GM23338 (cell line): ENCODE results near the gene RRAS. TPM values are rescaled to one million over a fixed set of nuclear protein-coding genes. Genes with fewer than 3 reads are reported as not detected.

Experiments
- ATAC-seq: fragments of 200-7000 bp; cut with Tn5 transposase; 3 replicates; pipeline ENCODE4 v1.9.1; 2020
- DNase-seq: peaks from one replicate; pipeline ENCODE4 v3.0.0-alpha.2; 2015; ENCODE audit warnings: low spot score
- H2AFZ ChIP-seq: fragments of 200-600 bp; sonication (generic); 2 replicates; pipeline ENCODE4 v1.8.0; 2016; ENCODE audit warnings: antibody characterized with exemption, mild to moderate bottlenecking, moderate library complexity
- H3F3A ChIP-seq: fragments of 200-600 bp; sonication (generic); replicated peaks from 2 replicates; pipeline ENCODE4 v1.8.0; 2017; ENCODE audit warnings: antibody characterized with exemption, mixed run types, low read depth
- H3K27ac ChIP-seq: fragments of 200-600 bp; sonication (generic); 2 replicates; pipeline ENCODE4 v1.6.1; 2016; ENCODE audit warnings: low read depth
- H3K27me3 ChIP-seq: fragments of 200-600 bp; sonication (generic); 2 replicates; pipeline ENCODE4 v1.8.0; 2016; ENCODE audit warnings: mild to moderate bottlenecking, mixed run types, moderate library complexity; ENCODE audit not compliant: insufficient read depth
- H3K36me3 ChIP-seq: fragments of 200-600 bp; sonication (generic); 2 replicates; pipeline ENCODE4 v1.8.0; 2016; ENCODE audit warnings: mild to moderate bottlenecking; ENCODE audit not compliant: insufficient read depth
- H3K4me1 ChIP-seq: fragments of 200-600 bp; sonication (generic); 2 replicates; pipeline ENCODE4 v1.8.0; 2016; ENCODE audit warnings: mild to moderate bottlenecking, moderate library complexity; ENCODE audit not compliant: insufficient read depth
- H3K4me2 ChIP-seq: fragments of 200-600 bp; sonication (generic); 2 replicates; pipeline ENCODE4 v1.7.1; 2017; ENCODE audit warnings: mixed run types
- H3K4me3 ChIP-seq: fragments of 200-600 bp; sonication (generic); 2 replicates; pipeline ENCODE4 v1.6.1; 2016; ENCODE audit warnings: mixed run types
- H3K79me2 ChIP-seq: fragments of 200-600 bp; sonication (generic); replicated peaks from 2 replicates; pipeline ENCODE4 v1.8.0; 2017; ENCODE audit warnings: mild to moderate bottlenecking; ENCODE audit not compliant: insufficient read depth
- H3K9me2 ChIP-seq: fragments of 200-600 bp; sonication (generic); 2 replicates; pipeline ENCODE4 v1.8.0; 2017; ENCODE audit not compliant: insufficient read depth
- H4K20me1 ChIP-seq: fragments of 200-600 bp; sonication (generic); replicated peaks from 2 replicates; pipeline ENCODE4 v1.8.0; 2017; ENCODE audit warnings: mild to moderate bottlenecking; ENCODE audit not compliant: insufficient read depth
- H3K27ac Mint-ChIP-seq: 2 replicates; pipeline ENCODE4 v1.8.0; 2020; ENCODE audit warnings: inconsistent platforms, mild to moderate bottlenecking, moderate library complexity, mixed read lengths
- H3K27me3 Mint-ChIP-seq: 3 replicates; pipeline ENCODE4 v1.8.0; 2022; ENCODE audit warnings: low read depth, mild to moderate bottlenecking, moderate library complexity, mixed read lengths, inconsistent platforms; ENCODE audit not compliant: insufficient read depth, poor library complexity
- H3K36me3 Mint-ChIP-seq: 3 replicates; pipeline ENCODE4 v1.8.0; 2021; ENCODE audit warnings: low read depth, mild to moderate bottlenecking, inconsistent platforms, moderate library complexity, mixed read lengths
- H3K4me1 Mint-ChIP-seq: 3 replicates; pipeline ENCODE4 v1.8.0; 2020; ENCODE audit warnings: mild to moderate bottlenecking, inconsistent platforms, mixed read lengths
- H3K4me3 Mint-ChIP-seq: 3 replicates; pipeline ENCODE4 v1.8.0; 2021; ENCODE audit warnings: moderate library complexity, mild to moderate bottlenecking, inconsistent platforms, mixed read lengths
- H3K9me3 Mint-ChIP-seq: 3 replicates; pipeline ENCODE4 v1.8.0; 2020; ENCODE audit warnings: moderate library complexity, mild to moderate bottlenecking, inconsistent platforms, mixed read lengths
- CREB1 ChIP-seq: fragments of 250-450 bp; sonication (Bioruptor Pico); IDR thresholded peaks from 2 replicates; pipeline ENCODE4 v1.5.0; 2020; ENCODE audit warnings: low read depth, mild to moderate bottlenecking, moderate library complexity
- CTCF ChIP-seq, 2 experiments: fragments of 200-600 bp in 1 of 2; sonication (generic) in 1 of 2; conservative IDR thresholded peaks; 2 replicates each; pipeline versions ENCODE4 v1.5.1 to v1.6.1; 2016 to 2017; ENCODE audit warnings: antibody characterized with exemption in 2 of 2, low read depth in 2 of 2, mild to moderate bottlenecking in 2 of 2, moderate library complexity in 1 of 2
- EZH2 ChIP-seq: fragments of 200-600 bp; sonication (generic); IDR thresholded peaks from one replicate; pipeline ENCODE4 v1.8.0; 2017; ENCODE audit warnings: antibody characterized with exemption, mild to moderate bottlenecking, low read depth; ENCODE audit not compliant: unreplicated experiment
- EZH2phosphoT487 ChIP-seq: fragments of 200-600 bp; sonication (generic); IDR thresholded peaks from one replicate; pipeline ENCODE4 v1.8.1; 2018; ENCODE audit warnings: antibody characterized with exemption; ENCODE audit not compliant: unreplicated experiment
- JUNB ChIP-seq: IDR thresholded peaks from one replicate; pipeline ENCODE4 v1.6.1; 2016; ENCODE audit warnings: antibody characterized with exemption; ENCODE audit not compliant: unreplicated experiment
- NANOG ChIP-seq: IDR thresholded peaks from 2 replicates; pipeline ENCODE4 v1.6.1; 2016; ENCODE audit warnings: antibody characterized with exemption, borderline replicate concordance
- POLR2AphosphoS5 ChIP-seq: IDR thresholded peaks from 2 replicates; pipeline ENCODE4 v1.6.1; 2016; ENCODE audit warnings: antibody characterized with exemption, low read depth
- STAT1 ChIP-seq: IDR thresholded peaks from one replicate; pipeline ENCODE4 v1.6.1; 2016; ENCODE audit warnings: antibody characterized with exemption; ENCODE audit not compliant: unreplicated experiment
- ZNF114 ChIP-seq: fragments of 250-450 bp; sonication (Bioruptor Pico); IDR thresholded peaks from 2 replicates; pipeline ENCODE4 v1.5.0; 2020; ENCODE audit warnings: mild to moderate bottlenecking, moderate library complexity
- ZNF462 ChIP-seq: fragments of 250-450 bp; sonication (Bioruptor Pico); IDR thresholded peaks from 2 replicates; pipeline ENCODE4 v1.5.0; 2020; ENCODE audit warnings: mild to moderate bottlenecking, moderate library complexity
- polyA plus RNA-seq: library from polyadenylated mRNA; unstranded; fragments of >200 nt; fragmentation: Nextera tagmentation; extraction: Ambion mirVana; gene quantifications from 2 replicates; pipeline ENCODE4 v1.2.1, GENCODE V29; 2016
- total RNA-seq: library from RNA; depleted of rRNA; stranded (reverse); fragments of >200 nt; shearing (Covaris generic); gene quantifications from 2 replicates; pipeline ENCODE4 v1.2.3, GENCODE V29; 2014
- TF ChIP-seq, protein P1 (sequence below): IDR thresholded peaks from one replicate; pipeline ENCODE4 v1.6.1; 2018; ENCODE audit warnings: antibody characterized with exemption; ENCODE audit not compliant: unreplicated experiment

Gene RRAS
- total and polyA plus RNA-seq, 2 experiments from 2014 or later: 9.3 to 30.0 TPM

DNA sequence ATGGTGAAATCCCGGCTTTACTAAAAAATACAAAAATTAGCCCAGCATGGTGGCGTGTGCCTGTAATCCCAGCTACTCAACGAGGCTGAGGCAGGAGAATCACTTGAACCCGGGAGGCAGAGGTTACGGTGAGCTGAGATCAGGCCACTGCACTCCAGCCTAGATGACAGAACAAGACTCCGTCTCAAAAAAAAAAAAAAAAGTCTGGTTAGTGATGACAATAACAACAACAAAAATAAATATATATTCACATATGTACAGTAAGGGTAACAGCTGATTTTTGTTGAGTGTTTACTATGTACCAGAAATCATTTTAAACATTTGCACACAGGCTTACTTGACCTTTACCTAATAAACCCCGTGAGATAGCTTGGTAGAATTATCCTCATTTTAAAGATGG lies 23.0 kb downstream of the RRAS start:
- Histone ChIP-seq H4K20me1 (peaks cover 54% of the 10 kb centered on the region), H3K4me1 (no peaks in the 10 kb centered on the region; the same call in 1 of the 2 replicates), H3K27me3 (no peaks in the 10 kb centered on the region), H3K4me3 (no peak overlapping the region), H3F3A (peaks cover 16% of the 10 kb centered on the region; the same call in 1 of the 2 replicates), H3K27ac (no peak overlapping the region), H2AFZ (no peak overlapping the region), H3K79me2 (peaks cover 29% of the 10 kb centered on the region), H3K9me2 (no peaks in the 10 kb centered on the region), H3K4me2 (no peak overlapping the region), H3K36me3 (peaks cover 22% of the 10 kb centered on the region)
- H3K27ac Mint-ChIP-seq: no peak overlapping the region
- H3K27me3 Mint-ChIP-seq: peaks cover 13% of the 10 kb centered on the region
- H3K4me3 Mint-ChIP-seq: no peak overlapping the region
- H3K36me3 Mint-ChIP-seq: peaks cover 81% of the 10 kb centered on the region
- ATAC-seq (no peak), DNase-seq (no peak)
- no peaks in the 10 kb centered on the region for H3K4me1 Mint-ChIP-seq
- no peak for TF ChIP-seq EZH2phosphoT487
- no peaks in the 10 kb centered on the region for H3K9me3 Mint-ChIP-seq

DNA sequence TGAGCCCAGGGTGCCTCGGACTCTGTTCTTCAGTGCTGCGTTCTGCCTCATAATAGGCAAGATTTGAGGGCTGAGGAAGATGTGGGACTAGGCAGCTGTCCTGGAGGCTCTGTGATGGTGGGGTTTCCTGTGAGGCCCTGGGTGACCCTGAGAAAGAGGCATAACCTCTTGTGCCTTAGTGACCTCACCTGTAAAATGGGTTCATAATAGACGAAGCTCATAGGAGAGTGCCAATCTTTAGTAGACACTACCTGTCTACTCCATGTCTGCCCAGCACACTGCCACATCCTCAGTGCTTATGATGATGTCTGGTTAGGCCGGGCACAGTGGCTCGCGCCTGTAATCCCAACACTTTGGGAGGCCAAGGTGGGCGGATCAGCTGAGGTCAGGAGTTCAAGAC lies 23.4 kb downstream of the RRAS start:
- H3K4me1 Mint-ChIP-seq: no peaks in the 10 kb centered on the region
- Histone ChIP-seq H3K79me2 (peaks cover 29% of the 10 kb centered on the region), H3F3A (peaks cover 12% of the 10 kb centered on the region; the same call in 1 of the 2 replicates), H3K36me3 (peaks cover 22% of the 10 kb centered on the region), H2AFZ (no peak overlapping the region), H3K4me2 (no peak overlapping the region), H3K4me3 (no peak overlapping the region), H3K27me3 (no peaks in the 10 kb centered on the region), H4K20me1 (peaks cover 53% of the 10 kb centered on the region), H3K27ac (no peak overlapping the region), H3K4me1 (no peaks in the 10 kb centered on the region; the same call in 1 of the 2 replicates), H3K9me2 (no peaks in the 10 kb centered on the region)
- ATAC-seq (no peak), DNase-seq (no peak)
- no peak overlapping the region for H3K27ac Mint-ChIP-seq
- H3K27me3 Mint-ChIP-seq: peaks cover 10% of the 10 kb centered on the region
- H3K36me3 Mint-ChIP-seq: peaks cover 77% of the 10 kb centered on the region
- H3K4me3 Mint-ChIP-seq: no peak overlapping the region
- no peaks in the 10 kb centered on the region for H3K9me3 Mint-ChIP-seq
- TF ChIP-seq CTCF (conservative IDR thresholded peaks at IDR 0.05; ENCODE audit: low read depth in 2 of 2) (no peak), NANOG (no peak), STAT1 (no peak), CREB1 (CRISPR knock-in tag) (no peak), EZH2 (no peak), ZNF462 (CRISPR knock-in tag) (no peak), EZH2phosphoT487 (no peak), ZNF114 (CRISPR knock-in tag) (no peak), POLR2AphosphoS5 (no peak), JUNB (no peak)
- TF ChIP-seq, protein P1, sequence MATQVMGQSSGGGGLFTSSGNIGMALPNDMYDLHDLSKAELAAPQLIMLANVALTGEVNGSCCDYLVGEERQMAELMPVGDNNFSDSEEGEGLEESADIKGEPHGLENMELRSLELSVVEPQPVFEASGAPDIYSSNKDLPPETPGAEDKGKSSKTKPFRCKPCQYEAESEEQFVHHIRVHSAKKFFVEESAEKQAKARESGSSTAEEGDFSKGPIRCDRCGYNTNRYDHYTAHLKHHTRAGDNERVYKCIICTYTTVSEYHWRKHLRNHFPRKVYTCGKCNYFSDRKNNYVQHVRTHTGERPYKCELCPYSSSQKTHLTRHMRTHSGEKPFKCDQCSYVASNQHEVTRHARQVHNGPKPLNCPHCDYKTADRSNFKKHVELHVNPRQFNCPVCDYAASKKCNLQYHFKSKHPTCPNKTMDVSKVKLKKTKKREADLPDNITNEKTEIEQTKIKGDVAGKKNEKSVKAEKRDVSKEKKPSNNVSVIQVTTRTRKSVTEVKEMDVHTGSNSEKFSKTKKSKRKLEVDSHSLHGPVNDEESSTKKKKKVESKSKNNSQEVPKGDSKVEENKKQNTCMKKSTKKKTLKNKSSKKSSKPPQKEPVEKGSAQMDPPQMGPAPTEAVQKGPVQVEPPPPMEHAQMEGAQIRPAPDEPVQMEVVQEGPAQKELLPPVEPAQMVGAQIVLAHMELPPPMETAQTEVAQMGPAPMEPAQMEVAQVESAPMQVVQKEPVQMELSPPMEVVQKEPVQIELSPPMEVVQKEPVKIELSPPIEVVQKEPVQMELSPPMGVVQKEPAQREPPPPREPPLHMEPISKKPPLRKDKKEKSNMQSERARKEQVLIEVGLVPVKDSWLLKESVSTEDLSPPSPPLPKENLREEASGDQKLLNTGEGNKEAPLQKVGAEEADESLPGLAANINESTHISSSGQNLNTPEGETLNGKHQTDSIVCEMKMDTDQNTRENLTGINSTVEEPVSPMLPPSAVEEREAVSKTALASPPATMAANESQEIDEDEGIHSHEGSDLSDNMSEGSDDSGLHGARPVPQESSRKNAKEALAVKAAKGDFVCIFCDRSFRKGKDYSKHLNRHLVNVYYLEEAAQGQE: no peak
